Mucosa of rectum (tissue), 2 donors: ENCODE results near the gene ZNF579.

Source experiments
- H3K27ac ChIP-seq, 2 donors: one replicate each; pipeline ENCODE4 v1.7.0; 2013; ENCODE audit warnings: inconsistent platforms in 2 of 2, low read depth in 2 of 2, low read length in 2 of 2
- H3K27me3 ChIP-seq, 2 donors: one replicate each; pipeline ENCODE4 v1.7.0; 2013; ENCODE audit warnings: low read length in 2 of 2; ENCODE audit not compliant: control insufficient read depth in 2 of 2, insufficient read depth in 2 of 2
- H3K36me3 ChIP-seq, 2 donors: one replicate each; pipeline ENCODE4 v1.7.0; 2013; ENCODE audit warnings: low read length in 2 of 2; ENCODE audit not compliant: control insufficient read depth in 2 of 2, insufficient read depth in 2 of 2
- H3K4me1 ChIP-seq, 2 donors: one replicate each; pipeline ENCODE4 v1.7.0; 2013; ENCODE audit warnings: low read length in 2 of 2, mild to moderate bottlenecking in 1 of 2; ENCODE audit not compliant: control insufficient read depth in 2 of 2, insufficient read depth in 2 of 2
- H3K4me3 ChIP-seq, 2 donors: one replicate each; pipeline ENCODE4 v1.7.0; 2013; ENCODE audit warnings: low read length in 2 of 2
- H3K9ac ChIP-seq, 2 donors: one replicate each; pipeline ENCODE4 v1.7.0; 2013; ENCODE audit warnings: low read length in 2 of 2, low read depth in 1 of 2, mild to moderate bottlenecking in 1 of 2
- H3K9me3 ChIP-seq, 2 donors: one replicate each; pipeline ENCODE4 v1.7.0; 2013; ENCODE audit warnings: low read length in 2 of 2; ENCODE audit not compliant: control insufficient read depth in 2 of 2
- donor health status: healthy.
- donor health status: Normal muscosa, but diverticular disease.

The ZNF579 gene

GRCh38 chr19:55594996-55595545 is 14.4 kb upstream of the ZNF579 start:
- Histone ChIP-seq H3K4me1 (peaks cover 0 to 3% of the 10 kb centered on the region in 2 donors), H3K27me3 (no peaks in the 10 kb centered on the region), H3K27ac (no peak overlapping the region), H3K9me3 (no peaks in the 10 kb centered on the region), H3K9ac (no peak overlapping the region), H3K36me3 (peaks cover 11 to 16% of the 10 kb centered on the region in 2 donors), H3K4me3 (no peak overlapping the region)

- Histone ChIP-seq H3K9me3 (no peaks in the 10 kb centered on the region), H3K27ac (no peak overlapping the region), H3K4me1 (no peaks in the 10 kb centered on the region), H3K4me3 (no peak overlapping the region), H3K27me3 (no peaks in the 10 kb centered on the region), H3K9ac (no peak overlapping the region), H3K36me3 (peaks cover 11 to 16% of the 10 kb centered on the region in 2 donors)
These were observed 12.6 kb upstream of the ZNF579 start for GRCh38 chr19:55593096-55593772.

GRCh38 chr19:55592391-55593090 is 11.9 kb upstream of the ZNF579 start:
- H3K9me3 ChIP-seq: no peaks in the 10 kb centered on the region

GRCh38 chr19:55591555-55591954 is 10.9 kb upstream of the ZNF579 start:
- Histone ChIP-seq H3K27ac (no peak overlapping the region), H3K27me3 (no peaks in the 10 kb centered on the region), H3K4me3 (no peak overlapping the region), H3K36me3 (peaks cover 11 to 16% of the 10 kb centered on the region in 2 donors), H3K4me1 (peaks cover 5 to 6% of the 10 kb centered on the region in 2 donors), H3K9me3 (no peaks in the 10 kb centered on the region), H3K9ac (no peak overlapping the region)

More at GRCh38 chr19:55592391-55593090, 11.9 kb upstream of the ZNF579 start:
- Histone ChIP-seq H3K4me1 (no peaks in the 10 kb centered on the region), H3K4me3 (no peak overlapping the region), H3K9ac (no peak overlapping the region), H3K27me3 (no peaks in the 10 kb centered on the region), H3K36me3 (peaks cover 11 to 16% of the 10 kb centered on the region in 2 donors), H3K27ac (no peak overlapping the region)

- Histone ChIP-seq H3K9me3 (no peaks in the 10 kb centered on the region), H3K27ac (no peak overlapping the region), H3K27me3 (peaks cover 0 to 4% of the 10 kb centered on the region in 2 donors), H3K9ac (no peak overlapping the region), H3K36me3 (peaks cover 8 to 11% of the 10 kb centered on the region in 2 donors), H3K4me1 (peaks cover 9 to 10% of the 10 kb centered on the region in 2 donors), H3K4me3 (no peak overlapping the region)
These were observed 10.0 kb upstream of the ZNF579 start for GRCh38 chr19:55590617-55591016.

- Histone ChIP-seq H3K27ac (no peak overlapping the region), H3K36me3 (peaks cover 3 to 6% of the 10 kb centered on the region in 2 donors), H3K27me3 (peaks cover 0 to 4% of the 10 kb centered on the region in 2 donors), H3K4me3 (no peak overlapping the region), H3K4me1 (peaks cover 9 to 10% of the 10 kb centered on the region in 2 donors), H3K9ac (no peak overlapping the region), H3K9me3 (no peaks in the 10 kb centered on the region)
These were observed 9.5 kb upstream of the ZNF579 start for GRCh38 chr19:55590109-55590508.

GRCh38 chr19:55588738-55589137 is 8.1 kb upstream of the ZNF579 start:
- peaks cover 9 to 10% of the 10 kb centered on the region in 2 donors for H3K4me1 ChIP-seq
- H3K27ac ChIP-seq: no peak overlapping the region
- no peak overlapping the region for H3K4me3 ChIP-seq
- H3K9me3 ChIP-seq: no peaks in the 10 kb centered on the region
- no peak overlapping the region for H3K9ac ChIP-seq
- peaks cover 0 to 11% of the 10 kb centered on the region in 2 donors for H3K27me3 ChIP-seq
- H3K36me3 ChIP-seq: peaks cover 0 to 2% of the 10 kb centered on the region in 2 donors

GRCh38 chr19:55586976-55587668 is 6.5 kb upstream of the ZNF579 start:
- peak overlapping the region; percentile 40 to 64 for H3K4me3 ChIP-seq
- H3K36me3 ChIP-seq: no peaks in the 10 kb centered on the region
- H3K9me3 ChIP-seq: no peaks in the 10 kb centered on the region
- peak overlapping the region in 1 of 2 donors; percentile 9 for H3K27ac ChIP-seq
- no peak overlapping the region for H3K9ac ChIP-seq
- peaks cover 9 to 10% of the 10 kb centered on the region in 2 donors for H3K4me1 ChIP-seq
- peaks cover 0 to 11% of the 10 kb centered on the region in 2 donors for H3K27me3 ChIP-seq

GRCh38 chr19:55585658-55586339 is 5.2 kb upstream of the ZNF579 start:
- Histone ChIP-seq H3K27ac (peak overlapping the region in 1 of 2 donors; percentile 16), H3K4me1 (peaks cover 20 to 21% of the 10 kb centered on the region in 2 donors), H3K9ac (peak overlapping the region in 1 of 2 donors; percentile 20), H3K27me3 (peaks cover 0 to 11% of the 10 kb centered on the region in 2 donors), H3K9me3 (no peaks in the 10 kb centered on the region), H3K36me3 (no peaks in the 10 kb centered on the region), H3K4me3 (peak overlapping the region; percentile 22 to 60)
